ENCODE measurements around the gene MIAT. TPM values are rescaled to one million over a fixed set of nuclear protein-coding genes. Genes with fewer than 3 reads are reported as not detected.

Gene MIAT
- total and polyA plus RNA-seq, 8 donors: under 0.01 to 29.8 (median 0.41) TPM

GRCh38 chr22:26714971-26715370, 57.6 kb downstream of the MIAT start:
- no peaks in the 10 kb centered on the region for H3K27me3 ChIP-seq
- intact Hi-C loops (cut with DNase I; ENCODE audit: low total_unique reads): no loop called here
- TF ChIP-seq EP300 (IDR thresholded peaks at IDR 0.05): no peak
- no peak for TF ChIP-seq POLR2A (IDR thresholded peaks at IDR 0.05)
- TF ChIP-seq POLR2AphosphoS5 (IDR thresholded peaks at IDR 0.05): no peak
- TF ChIP-seq CTCF (IDR thresholded peaks at IDR 0.05): no peak
- H3K36me3 ChIP-seq: peaks cover 3 to 34% (median 32%) of the 10 kb centered on the region in 4 donors
- no peak for DNase-seq
- WGBS, 5 donors: 81 to 90% (median 86%) methylated on average over 11 of the region's 11 CpGs
- H3K27ac ChIP-seq: no peak overlapping the region
- no peaks in the 10 kb centered on the region for H3K9me3 ChIP-seq
- H3K4me3 ChIP-seq: no peak overlapping the region
- H3K4me1 ChIP-seq: no peaks in the 10 kb centered on the region

DNA sequence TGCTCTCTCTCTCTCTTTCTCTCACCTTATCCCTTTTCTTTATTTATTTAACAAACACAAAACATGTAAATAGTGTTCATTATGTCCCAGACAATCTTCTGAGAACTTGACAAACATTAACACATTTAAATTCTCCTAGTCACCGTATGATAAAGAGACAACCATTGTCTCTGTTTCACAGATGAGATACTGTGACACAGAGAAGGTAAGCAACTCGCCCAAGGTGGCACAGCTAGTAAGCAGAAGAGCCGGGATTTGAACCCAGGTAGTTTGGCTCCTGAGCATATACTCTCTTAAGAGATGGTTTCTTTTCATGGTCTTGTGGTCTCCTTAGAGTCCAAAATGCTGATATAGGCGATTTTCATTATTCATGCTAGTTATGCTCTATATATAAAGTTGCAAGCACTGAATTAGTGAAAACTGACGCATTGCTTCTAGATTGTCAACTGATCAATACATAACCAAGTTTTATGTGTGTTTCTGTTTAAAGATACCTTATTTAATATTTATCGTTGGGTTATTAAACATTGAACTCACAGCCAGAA, 58.1 kb downstream of the MIAT start:
- Histone ChIP-seq H3K27ac (no peak overlapping the region), H3K4me3 (no peak overlapping the region), H3K36me3 (peaks cover 3 to 36% (median 32%) of the 10 kb centered on the region in 4 donors), H3K27me3 (no peaks in the 10 kb centered on the region), H3K4me1 (no peaks in the 10 kb centered on the region), H3K9me3 (no peaks in the 10 kb centered on the region)
- no peak for DNase-seq
- TF ChIP-seq POLR2A (IDR thresholded peaks at IDR 0.05) (no peak), EP300 (IDR thresholded peaks at IDR 0.05) (no peak), CTCF (IDR thresholded peaks at IDR 0.05) (no peak), POLR2AphosphoS5 (IDR thresholded peaks at IDR 0.05) (no peak)
- intact Hi-C loops (cut with DNase I; ENCODE audit: low total_unique reads): no loop called here
- 89 to 94% (median 91%) methylated on average over 6 of the region's 6 CpGs for WGBS, 5 donors

- 95 to 99% (median 96%) methylated on average over 5 of the region's 5 CpGs for WGBS, 5 donors
- no peaks in the 10 kb centered on the region for H3K9me3 ChIP-seq
- peaks cover 3 to 60% (median 50%) of the 10 kb centered on the region in 4 donors for H3K36me3 ChIP-seq
- H3K27me3 ChIP-seq: no peaks in the 10 kb centered on the region
- intact Hi-C loops (cut with DNase I; ENCODE audit: low total_unique reads): no loop called here
- H3K4me3 ChIP-seq: no peak overlapping the region
- DNase-seq: no peak
- H3K4me1 ChIP-seq: no peaks in the 10 kb centered on the region
- H3K27ac ChIP-seq: no peak overlapping the region
- no peak for TF ChIP-seq POLR2A (IDR thresholded peaks at IDR 0.05)
- TF ChIP-seq CTCF (IDR thresholded peaks at IDR 0.05): no peak
- TF ChIP-seq POLR2AphosphoS5 (IDR thresholded peaks at IDR 0.05): no peak
These were observed 61.1 kb downstream of the MIAT start for GRCh38 chr22:26718488-26718887.

DNA sequence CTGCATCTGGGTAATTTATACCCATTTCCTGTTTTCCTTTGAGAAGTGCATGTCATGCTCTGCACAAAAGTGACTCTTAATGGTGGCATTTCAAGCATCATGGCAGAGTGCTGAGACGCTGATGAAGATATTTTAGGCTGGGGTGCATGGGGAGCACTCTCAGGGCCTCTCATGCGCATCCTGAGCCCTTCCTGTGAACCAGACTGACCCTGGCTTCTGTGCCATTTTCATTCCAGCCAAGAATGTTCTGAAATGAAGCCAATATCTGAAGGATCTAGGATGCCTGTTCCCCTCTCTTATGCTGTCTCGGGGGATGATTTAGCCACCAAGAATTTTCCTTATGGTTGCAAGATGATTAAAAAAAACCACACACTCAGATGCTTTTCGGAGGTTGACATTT, 61.5 kb downstream of the MIAT start:
- 59 to 77% (median 71%) methylated on average over 4 of the region's 4 CpGs for WGBS, 5 donors
- no peak for TF ChIP-seq CTCF (IDR thresholded peaks at IDR 0.05)
- no peak for TF ChIP-seq POLR2A (IDR thresholded peaks at IDR 0.05)
- no peak for TF ChIP-seq EP300 (IDR thresholded peaks at IDR 0.05)
- TF ChIP-seq POLR2AphosphoS5 (IDR thresholded peaks at IDR 0.05): no peak
- Histone ChIP-seq H3K9me3 (no peaks in the 10 kb centered on the region), H3K36me3 (peaks cover 3 to 62% (median 50%) of the 10 kb centered on the region in 4 donors), H3K4me1 (no peaks in the 10 kb centered on the region), H3K4me3 (no peak overlapping the region), H3K27me3 (no peaks in the 10 kb centered on the region), H3K27ac (no peak overlapping the region)
- intact Hi-C loops (cut with DNase I; ENCODE audit: low total_unique reads): no loop called here
- no peak for DNase-seq
